ENCODE measurements around the gene TTL. TPM values are rescaled to one million over a fixed set of nuclear protein-coding genes. Genes with fewer than 3 reads are reported as not detected.

TTL gene
- total and polyA plus RNA-seq, 2 of the 13 experiments (the other 11 are each of a cell fraction or from before 2014, with no cell fraction given) = 19.0 to 59.8 TPM

GRCh38 chr2:112482309-112483041 lies 519 bp downstream of the TTL start (continued):
- TF ChIP-seq ZNF232 (CRISPR knock-in tag; IDR thresholded peaks at IDR 0.05; ENCODE audit: borderline replicate concordance) (0 out of 2 replicates have a peak, but pooled peaks have one; percentile 15), ZBTB42 (CRISPR knock-in tag; IDR thresholded peaks at IDR 0.05) (peak; percentile 73; the same call in 1 of the 2 replicates), TCF12 (IDR thresholded peaks at IDR 0.05) (no peak), TCF12 (CRISPR knock-in tag; IDR thresholded peaks at IDR 0.05) (peak; percentile 58), KLF6 (CRISPR knock-in tag; IDR thresholded peaks at IDR 0.05) (peak; percentile 66; the same call in 1 of the 2 replicates), ARID2 (CRISPR knock-in tag; IDR thresholded peaks at IDR 0.05; ENCODE audit: borderline replicate concordance) (0 out of 2 replicates have a peak, but pooled peaks have one; percentile 23), ZNF766 (CRISPR knock-in tag; IDR thresholded peaks at IDR 0.05; ENCODE audit: borderline replicate concordance) (0 out of 2 replicates have a peak, but pooled peaks have one; percentile 25), FOXJ3 (CRISPR knock-in tag; IDR thresholded peaks at IDR 0.05; ENCODE audit: borderline replicate concordance) (no peak), ZNF563 (CRISPR knock-in tag; IDR thresholded peaks at IDR 0.05) (peak; percentile 62; the same call in 1 of the 2 replicates), RBM39 (IDR thresholded peaks at IDR 0.05; ENCODE audit: low read depth, low read length, poor library complexity, severe bottlenecking) (peak; percentile 57), TAF1 (CRISPR knock-in tag; IDR thresholded peaks at IDR 0.05) (0 out of 2 replicates have a peak, but pooled peaks have one; percentile 4), ZNF687 (CRISPR knock-in tag; IDR thresholded peaks at IDR 0.05) (peak; percentile 78), GFI1 (CRISPR knock-in tag; IDR thresholded peaks at IDR 0.05; ENCODE audit: borderline replicate concordance) (0 out of 2 replicates have a peak, but pooled peaks have one; percentile 60), MIER2 (CRISPR knock-in tag; IDR thresholded peaks at IDR 0.05) (no peak)
- TF ChIP-seq, protein P1, sequence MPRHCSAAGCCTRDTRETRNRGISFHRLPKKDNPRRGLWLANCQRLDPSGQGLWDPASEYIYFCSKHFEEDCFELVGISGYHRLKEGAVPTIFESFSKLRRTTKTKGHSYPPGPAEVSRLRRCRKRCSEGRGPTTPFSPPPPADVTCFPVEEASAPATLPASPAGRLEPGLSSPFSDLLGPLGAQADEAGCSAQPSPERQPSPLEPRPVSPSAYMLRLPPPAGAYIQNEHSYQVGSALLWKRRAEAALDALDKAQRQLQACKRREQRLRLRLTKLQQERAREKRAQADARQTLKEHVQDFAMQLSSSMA (CRISPR knock-in tag; IDR thresholded peaks at IDR 0.05) = 0 out of 2 replicates have a peak, but pooled peaks have one; percentile 34
- TF ChIP-seq, protein P2, sequence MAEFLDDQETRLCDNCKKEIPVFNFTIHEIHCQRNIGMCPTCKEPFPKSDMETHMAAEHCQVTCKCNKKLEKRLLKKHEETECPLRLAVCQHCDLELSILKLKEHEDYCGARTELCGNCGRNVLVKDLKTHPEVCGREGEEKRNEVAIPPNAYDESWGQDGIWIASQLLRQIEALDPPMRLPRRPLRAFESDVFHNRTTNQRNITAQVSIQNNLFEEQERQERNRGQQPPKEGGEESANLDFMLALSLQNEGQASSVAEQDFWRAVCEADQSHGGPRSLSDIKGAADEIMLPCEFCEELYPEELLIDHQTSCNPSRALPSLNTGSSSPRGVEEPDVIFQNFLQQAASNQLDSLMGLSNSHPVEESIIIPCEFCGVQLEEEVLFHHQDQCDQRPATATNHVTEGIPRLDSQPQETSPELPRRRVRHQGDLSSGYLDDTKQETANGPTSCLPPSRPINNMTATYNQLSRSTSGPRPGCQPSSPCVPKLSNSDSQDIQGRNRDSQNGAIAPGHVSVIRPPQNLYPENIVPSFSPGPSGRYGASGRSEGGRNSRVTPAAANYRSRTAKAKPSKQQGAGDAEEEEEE (CRISPR knock-in tag; IDR thresholded peaks at IDR 0.05; ENCODE audit: borderline replicate concordance) = no peak
- TF ChIP-seq, protein P3, sequence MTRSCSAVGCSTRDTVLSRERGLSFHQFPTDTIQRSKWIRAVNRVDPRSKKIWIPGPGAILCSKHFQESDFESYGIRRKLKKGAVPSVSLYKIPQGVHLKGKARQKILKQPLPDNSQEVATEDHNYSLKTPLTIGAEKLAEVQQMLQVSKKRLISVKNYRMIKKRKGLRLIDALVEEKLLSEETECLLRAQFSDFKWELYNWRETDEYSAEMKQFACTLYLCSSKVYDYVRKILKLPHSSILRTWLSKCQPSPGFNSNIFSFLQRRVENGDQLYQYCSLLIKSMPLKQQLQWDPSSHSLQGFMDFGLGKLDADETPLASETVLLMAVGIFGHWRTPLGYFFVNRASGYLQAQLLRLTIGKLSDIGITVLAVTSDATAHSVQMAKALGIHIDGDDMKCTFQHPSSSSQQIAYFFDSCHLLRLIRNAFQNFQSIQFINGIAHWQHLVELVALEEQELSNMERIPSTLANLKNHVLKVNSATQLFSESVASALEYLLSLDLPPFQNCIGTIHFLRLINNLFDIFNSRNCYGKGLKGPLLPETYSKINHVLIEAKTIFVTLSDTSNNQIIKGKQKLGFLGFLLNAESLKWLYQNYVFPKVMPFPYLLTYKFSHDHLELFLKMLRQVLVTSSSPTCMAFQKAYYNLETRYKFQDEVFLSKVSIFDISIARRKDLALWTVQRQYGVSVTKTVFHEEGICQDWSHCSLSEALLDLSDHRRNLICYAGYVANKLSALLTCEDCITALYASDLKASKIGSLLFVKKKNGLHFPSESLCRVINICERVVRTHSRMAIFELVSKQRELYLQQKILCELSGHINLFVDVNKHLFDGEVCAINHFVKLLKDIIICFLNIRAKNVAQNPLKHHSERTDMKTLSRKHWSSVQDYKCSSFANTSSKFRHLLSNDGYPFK (CRISPR knock-in tag; IDR thresholded peaks at IDR 0.05; ENCODE audit: borderline replicate concordance) = peak; percentile 58; the same call in 1 of the 2 replicates
